ENCODE results near the gene NFKBIA.
A peak's percentile ranks its signal among the peaks of the same experiment; 100 is the strongest.
"Not testable (repeated sequence)": the region's sequence is repeated elsewhere in the genome, so short reads cannot be mapped to it uniquely, and the experiment has no call there.

The NFKBIA gene

GRCh38 chr14:35366056-35366451 is 38.5 kb downstream of the NFKBIA start:
- DNase-seq, result peak; percentile 65

DNA sequence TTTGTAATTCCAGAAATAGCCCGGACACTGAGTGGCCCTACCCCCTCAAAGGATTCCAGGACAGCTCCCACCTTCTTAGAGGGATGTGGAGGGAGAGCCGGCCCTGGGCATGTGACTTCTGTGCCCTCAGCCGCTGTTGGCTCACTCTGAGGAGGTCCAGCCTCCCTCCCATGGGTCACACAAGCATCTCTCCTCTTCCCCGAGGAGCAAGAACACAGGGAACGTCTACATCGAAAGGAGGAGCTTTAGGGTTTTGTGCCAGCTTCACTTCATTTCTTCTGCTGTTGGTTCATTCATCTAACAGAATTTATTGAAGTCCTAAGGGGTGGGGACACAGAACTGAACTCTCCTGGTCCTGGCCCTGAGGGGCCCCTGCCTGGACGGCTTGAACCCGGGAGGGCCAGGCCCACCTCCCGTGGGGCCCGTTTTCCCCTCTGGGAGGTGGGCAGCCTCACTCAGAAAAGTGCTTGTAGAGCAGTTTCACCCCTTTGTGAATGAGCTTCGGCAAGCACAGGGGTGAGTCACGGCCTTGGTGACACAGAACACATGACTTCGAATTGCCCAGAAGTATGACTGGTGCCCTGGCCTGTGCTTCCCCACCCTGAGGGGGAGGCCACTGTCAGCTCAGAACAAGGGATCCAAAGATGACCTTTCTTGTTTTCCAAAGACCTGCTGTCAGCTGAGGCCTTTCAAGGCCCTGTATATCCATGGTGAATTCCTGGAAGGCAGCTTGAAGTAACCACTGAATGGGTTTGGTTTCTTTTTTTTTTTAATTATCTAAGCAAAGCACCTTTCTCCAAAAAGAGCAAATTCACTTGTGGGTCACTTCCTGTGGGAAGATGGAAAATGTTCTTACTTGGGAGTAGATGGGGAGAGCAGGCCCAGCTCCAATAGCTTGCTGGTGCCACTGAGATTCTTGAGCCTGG is 39.2 kb downstream of the NFKBIA start:
- DNase-seq, result peak; percentile 89

DNA sequence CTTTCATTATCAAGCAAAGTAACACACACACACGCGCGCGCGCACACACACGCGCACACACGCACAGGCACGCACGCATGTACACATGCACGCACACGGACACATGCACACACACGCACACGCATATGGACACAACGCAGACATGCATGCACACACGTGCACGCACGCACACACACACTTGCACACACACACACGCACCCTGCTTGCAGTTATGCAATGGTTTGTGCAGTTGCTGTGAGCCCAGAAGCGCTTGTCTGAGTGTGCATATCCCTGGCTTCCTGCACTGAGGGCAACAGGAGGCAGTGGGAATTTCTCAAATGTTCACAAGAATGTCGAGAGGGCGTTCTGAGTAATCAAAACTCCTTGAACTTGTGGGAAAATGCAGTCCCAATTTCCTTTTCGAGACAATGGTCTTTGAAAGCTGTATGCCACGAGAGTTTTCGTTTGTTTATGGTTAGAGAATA is 41.6 kb downstream of the NFKBIA start:
- DNase-seq, result peak; percentile 30

DNA sequence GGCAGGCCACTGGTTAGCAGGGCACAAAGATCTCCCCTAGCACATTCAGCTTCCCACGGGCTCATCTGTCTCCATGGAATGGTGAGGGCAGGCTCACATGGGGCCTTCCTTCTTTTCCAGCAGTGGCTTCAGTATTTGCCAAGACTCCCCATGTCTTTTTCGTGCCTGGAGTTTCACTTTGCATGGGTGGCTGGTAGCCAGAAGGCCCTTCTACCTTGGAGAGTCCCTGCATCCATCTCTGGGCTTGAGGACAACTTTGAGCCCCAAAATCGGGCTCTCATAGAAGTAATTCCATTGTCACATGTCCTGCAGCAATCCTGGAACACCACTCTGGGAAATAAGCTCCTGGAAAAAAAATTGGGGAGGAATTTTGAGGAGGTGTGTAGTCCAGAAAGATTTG is 42.1 kb downstream of the NFKBIA start:
- DNase-seq, result no peak

DNA sequence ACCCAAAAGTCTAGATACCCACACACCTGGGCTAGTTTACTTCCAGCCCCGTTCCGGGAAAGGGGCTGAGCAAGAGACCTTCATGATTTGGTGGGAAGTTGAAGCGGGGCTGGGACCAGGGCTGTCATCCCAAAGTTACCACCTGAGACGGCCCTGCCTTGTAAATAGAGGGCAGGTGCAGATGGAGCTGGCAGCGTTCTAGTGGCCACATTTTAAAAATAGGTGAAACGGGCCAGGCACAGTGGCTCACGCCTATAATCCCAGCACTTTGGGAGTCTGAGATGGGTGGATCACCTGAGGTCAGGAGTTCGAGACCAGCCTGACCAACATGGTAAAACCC is 43.4 kb downstream of the NFKBIA start:
- no peak for DNase-seq

- DNase-seq, result not testable (repeated sequence)
Measured at GRCh38 chr14:35359655-35360054, 44.9 kb downstream of the NFKBIA start.

DNA sequence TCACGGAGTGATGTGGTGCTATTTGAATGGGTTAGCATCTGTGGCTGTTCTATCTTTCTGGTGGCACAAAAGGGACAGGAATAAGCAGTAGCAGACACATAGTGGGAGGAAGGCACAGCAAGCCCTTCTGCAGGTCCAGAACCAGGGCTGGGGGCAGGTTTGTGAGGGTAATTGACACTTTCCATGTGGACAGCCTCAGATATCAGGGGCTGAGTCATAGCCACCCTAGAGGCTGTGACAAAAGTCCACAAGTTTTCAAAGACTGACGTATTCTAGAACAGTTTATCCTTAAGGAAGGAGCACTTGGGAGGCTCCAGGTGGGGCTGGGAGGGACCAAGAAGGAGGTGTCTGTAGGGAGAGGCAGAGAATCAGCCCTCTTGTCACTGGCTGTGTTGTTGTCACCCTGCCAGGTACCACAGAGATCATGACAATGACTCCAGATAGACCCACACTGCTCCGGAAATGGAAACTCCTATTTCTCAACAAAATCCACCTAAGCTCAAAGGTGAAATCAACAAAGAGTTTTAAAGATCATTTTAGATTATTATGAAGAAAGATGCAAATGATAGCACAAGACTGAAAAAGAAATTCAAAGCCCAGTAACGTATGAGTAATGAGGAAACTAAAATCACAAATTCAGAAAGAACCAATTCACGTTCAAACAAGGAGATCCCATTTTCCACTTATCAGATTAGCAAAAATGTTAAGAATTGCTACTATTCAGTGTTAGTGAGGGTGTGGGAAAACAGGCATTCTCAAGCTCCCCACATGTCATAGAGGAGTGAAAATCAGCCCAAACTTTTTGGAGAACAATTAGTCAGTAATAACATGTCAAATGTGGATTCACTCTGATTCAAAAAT is 48.3 kb downstream of the NFKBIA start:
- DNase-seq, result peak; percentile 51

- not testable (repeated sequence) for DNase-seq
Measured at GRCh38 chr14:35355235-35355634, 49.3 kb downstream of the NFKBIA start.

GRCh38 chr14:35353409-35354172 is 51.0 kb downstream of the NFKBIA start:
- DNase-seq, result no peak

GRCh38 chr14:35352274-35353233 is 52.0 kb downstream of the NFKBIA start:
- no peak for DNase-seq

GRCh38 chr14:35351897-35352273 is 52.7 kb downstream of the NFKBIA start:
- no peak for DNase-seq

Data from fibroblast of skin of right biceps (primary cell).